ENCODE data around the gene ZDHHC5.

The ZDHHC5 gene

GRCh38 chr11:57637626-57638004 is 30.3 kb upstream of the ZDHHC5 start:
- no peak for TF ChIP-seq CTCF (IDR thresholded peaks at IDR 0.05; ENCODE audit: insufficient read depth, low read length, missing control alignments)
- ChIA-PET CTCF (interaction anchor here (1.0 to 2.0 kb wide), 6 partner anchors 14 to 144 kb away, joined by 3 to 8 read pairs (median 4); partner anchors contain the start of gene UBE2L6), POLR2A (interaction anchor here (0.6 kb wide), 1 partner anchor 11 kb away, joined by 3 read pairs; no protein-coding TSS in a partner anchor)
- H3K4me3 ChIP-seq (ENCODE audit: low read depth, low read length) = peak overlapping the region; percentile 97
- DNase-seq (ENCODE audit: low read depth, low spot score) = no peak

GRCh38 chr11:57638005-57638781 is 29.7 kb upstream of the ZDHHC5 start:
- DNase-seq (ENCODE audit: low read depth, low spot score) = no peak
- H3K4me3 ChIP-seq (ENCODE audit: low read depth, low read length) = peak overlapping the region; percentile 97
- ChIA-PET CTCF (interaction anchor here (1.0 to 11.5 kb wide), 11 partner anchors 11 to 292 kb away, joined by 3 to 306 read pairs (median 13); partner anchors contain the start of genes CLP1, RTN4RL2, TIMM10 and UBE2L6), POLR2A (no interaction called here)
- no peak for TF ChIP-seq CTCF (IDR thresholded peaks at IDR 0.05; ENCODE audit: insufficient read depth, low read length, missing control alignments)

GRCh38 chr11:57638811-57639320 is 29.0 kb upstream of the ZDHHC5 start:
- DNase-seq (ENCODE audit: low read depth, low spot score) = no peak
- no peak for TF ChIP-seq CTCF (IDR thresholded peaks at IDR 0.05; ENCODE audit: insufficient read depth, low read length, missing control alignments)
- CTCF ChIA-PET = interaction anchor here (1.2 to 11.5 kb wide), 12 partner anchors 10 to 798 kb away, joined by 3 to 306 read pairs (median 22); partner anchors contain the start of genes CLP1, RTN4RL2, TIMM10 and UBE2L6

GRCh38 chr11:57639321-57640067 is 28.4 kb upstream of the ZDHHC5 start:
- ChIA-PET CTCF (interaction anchor here (0.5 to 11.5 kb wide), 27 partner anchors 9 to 799 kb away, joined by 3 to 306 read pairs (median 10); partner anchors contain the start of genes CLP1, RTN4RL2, SLC43A1 and TIMM10), POLR2A (interaction anchor here (0.6 to 2.7 kb wide), 4 partner anchors 9 to 124 kb away, joined by 3 to 12 read pairs (median 6); partner anchors contain the start of genes SLC43A1 and UBE2L6)
- peak overlapping the region; percentile 97 for H3K4me3 ChIP-seq (ENCODE audit: low read depth, low read length)
- DNase-seq (ENCODE audit: low read depth, low spot score) = no peak
- TF ChIP-seq CTCF (IDR thresholded peaks at IDR 0.05; ENCODE audit: insufficient read depth, low read length, missing control alignments) = peak; percentile 2

More at GRCh38 chr11:57638811-57639320, 29.0 kb upstream of the ZDHHC5 start:
- peak overlapping the region; percentile 97 for H3K4me3 ChIP-seq (ENCODE audit: low read depth, low read length)
- POLR2A ChIA-PET = interaction anchor here (1.6 kb wide), 1 partner anchor 123 kb away, joined by 4 read pairs; the partner anchor contains the start of gene SLC43A1

- DNase-seq (ENCODE audit: low read depth, low spot score) = no peak
- H3K4me3 ChIP-seq (ENCODE audit: low read depth, low read length) = peak overlapping the region; percentile 97
- ChIA-PET POLR2A (interaction anchor here (0.6 to 2.7 kb wide), 6 partner anchors 8 to 125 kb away, joined by 3 to 12 read pairs (median 4); partner anchors contain the start of genes SLC43A1 and UBE2L6), CTCF (interaction anchor here (0.5 to 11.5 kb wide), 48 partner anchors 9 to 886 kb away, joined by 3 to 306 read pairs (median 4); partner anchors contain the start of genes CLP1, RTN4RL2, SERPING1 and SLC43A1)
- no peak for TF ChIP-seq CTCF (IDR thresholded peaks at IDR 0.05; ENCODE audit: insufficient read depth, low read length, missing control alignments)
These were observed 27.7 kb upstream of the ZDHHC5 start for GRCh38 chr11:57640068-57640800.
